Lung microvascular endothelial cell (primary cell): ENCODE measurements around the gene HDHD2. TPM values are rescaled to one million over a fixed set of nuclear protein-coding genes. Genes with fewer than 3 reads are reported as not detected.

Experiments
- DNase-seq, 2 donors: peaks; one replicate each; pipeline versions ENCODE4 v3.0.0 to v3.0.0-alpha.2; 2010; ENCODE audit warnings: low read depth in 2 of 2
- total RNA-seq: library from RNA; depleted of rRNA; stranded (reverse); fragments of >200 nt; gene quantifications from 2 replicates; pipeline ENCODE4 v1.2.1, GENCODE V29; 2014

The HDHD2 gene
- total RNA-seq, 1 donor from 2014 or later, result 12.1 TPM

DNA sequence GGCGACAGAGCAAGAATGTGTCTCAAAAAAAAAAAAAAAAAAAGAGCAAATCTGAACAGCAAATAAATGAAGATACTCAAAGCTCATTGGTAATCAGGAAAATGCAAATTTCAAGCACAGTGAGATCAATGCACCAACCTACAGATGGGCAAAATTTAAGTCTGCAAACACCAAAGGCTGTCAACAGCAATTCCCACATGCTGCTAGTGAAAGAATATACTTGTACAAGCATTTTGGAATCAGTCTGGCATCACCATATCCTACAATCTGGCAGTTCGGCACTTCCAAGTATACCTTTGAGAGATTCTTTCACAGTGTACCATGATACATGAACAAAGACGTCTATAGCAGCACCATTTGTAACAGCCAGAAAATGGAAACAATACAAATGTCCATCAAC, 4.1 kb downstream of the HDHD2 start:
- DNase-seq, result no peak

DNA sequence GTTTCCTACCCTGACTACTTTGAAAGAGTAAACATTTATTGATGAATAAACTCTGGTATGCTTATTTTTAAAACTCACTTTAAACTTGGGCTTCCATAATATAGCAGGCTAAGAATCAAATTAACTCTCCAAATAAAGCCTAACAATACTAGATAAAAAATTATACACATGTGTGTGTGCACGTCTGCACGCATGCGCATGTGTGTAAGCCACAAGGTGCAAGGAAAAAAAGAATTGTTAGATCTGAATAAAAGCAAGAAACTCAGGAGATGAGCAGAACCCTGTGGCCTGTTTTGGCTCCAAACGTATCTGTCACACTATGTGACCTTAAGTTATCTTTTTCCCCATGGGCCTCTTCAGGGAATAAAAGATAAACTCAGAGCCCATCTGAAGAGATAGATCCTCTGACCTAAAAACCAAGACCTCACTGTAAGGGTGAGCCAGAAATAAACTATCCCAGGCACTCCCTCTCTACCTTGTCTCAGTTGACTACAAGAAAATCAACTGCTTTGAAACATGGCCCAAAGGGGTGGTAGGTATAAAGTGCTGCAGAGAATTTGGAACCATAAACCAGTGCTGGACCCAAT, 6.3 kb downstream of the HDHD2 start:
- no peak for DNase-seq

DNA sequence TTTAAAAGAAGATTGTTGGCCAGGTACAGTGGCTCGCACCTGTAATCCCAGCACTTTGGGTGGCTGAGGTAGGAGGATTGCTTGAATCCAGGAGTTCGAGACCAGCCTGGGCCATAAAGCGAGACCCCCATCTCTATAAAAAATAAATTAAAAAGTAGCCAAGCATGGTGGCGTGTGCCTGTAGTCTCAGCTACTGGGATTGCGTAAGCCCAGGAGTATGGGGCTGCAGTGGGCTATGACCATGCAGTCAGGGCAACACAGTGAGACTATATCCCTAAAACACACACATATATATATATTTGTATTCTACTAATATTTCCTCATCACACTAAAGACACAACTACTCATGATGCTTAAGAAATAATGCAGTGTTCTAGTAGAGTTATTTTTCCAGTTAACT, 7.1 kb downstream of the HDHD2 start:
- no peak for DNase-seq

DNA sequence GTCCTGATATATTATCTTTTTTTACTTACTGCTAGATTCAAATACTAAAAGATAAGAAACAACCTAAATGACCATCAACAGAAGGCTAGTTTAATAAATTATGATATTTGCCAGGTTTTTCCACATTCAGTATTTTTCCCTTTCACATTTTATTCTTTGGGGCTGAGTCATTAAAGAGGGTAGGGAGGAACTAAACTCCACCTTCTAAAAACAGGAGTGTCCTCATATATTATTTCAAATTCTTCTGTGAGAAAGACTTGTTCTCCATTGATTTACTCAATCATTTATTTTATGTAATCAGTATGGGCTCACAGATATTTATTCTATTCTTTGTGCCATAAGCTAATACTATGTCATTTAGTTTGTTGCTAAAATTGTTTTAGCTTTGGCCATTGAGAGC, 9.0 kb downstream of the HDHD2 start:
- no peak for DNase-seq

DNA sequence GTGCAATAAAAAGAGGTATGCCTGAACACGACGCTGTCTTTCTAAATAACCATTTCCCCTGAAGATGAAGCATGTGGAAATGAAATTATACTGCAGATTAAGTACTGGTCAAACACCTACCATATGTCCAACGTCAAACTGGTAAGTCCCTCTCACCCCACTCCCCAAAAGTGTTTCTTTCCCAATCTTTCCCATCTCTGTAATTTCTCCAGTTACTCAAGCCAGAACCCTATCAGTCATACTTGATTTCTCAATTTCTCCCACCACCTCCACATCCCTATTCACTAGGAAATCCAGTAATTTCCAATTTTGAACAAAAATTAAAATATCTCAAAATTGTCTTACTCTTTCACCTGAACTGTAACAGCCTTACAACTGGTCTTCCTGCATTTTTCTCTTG, 29.2 kb downstream of the HDHD2 start:
- no peak for DNase-seq

DNA sequence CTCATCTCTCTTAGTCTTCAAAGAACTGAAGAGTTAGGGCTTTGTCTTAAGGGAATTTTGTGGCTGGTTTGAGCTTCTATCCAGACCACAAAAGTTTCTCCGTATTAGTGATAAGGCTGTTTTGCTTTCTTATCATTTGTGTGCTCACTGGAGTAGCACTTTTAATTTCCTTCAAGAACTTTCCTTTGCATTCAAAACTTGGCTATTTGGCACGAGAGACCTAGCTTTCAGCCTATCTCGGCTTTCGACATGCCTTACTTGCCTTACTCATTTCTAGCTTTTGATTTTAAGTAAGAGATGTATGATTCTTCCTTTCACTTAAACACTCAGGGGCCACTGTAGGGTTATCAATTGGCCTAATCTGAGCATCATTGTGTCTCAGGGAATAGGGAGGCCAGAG, 29.9 kb downstream of the HDHD2 start:
- no peak for DNase-seq

DNA sequence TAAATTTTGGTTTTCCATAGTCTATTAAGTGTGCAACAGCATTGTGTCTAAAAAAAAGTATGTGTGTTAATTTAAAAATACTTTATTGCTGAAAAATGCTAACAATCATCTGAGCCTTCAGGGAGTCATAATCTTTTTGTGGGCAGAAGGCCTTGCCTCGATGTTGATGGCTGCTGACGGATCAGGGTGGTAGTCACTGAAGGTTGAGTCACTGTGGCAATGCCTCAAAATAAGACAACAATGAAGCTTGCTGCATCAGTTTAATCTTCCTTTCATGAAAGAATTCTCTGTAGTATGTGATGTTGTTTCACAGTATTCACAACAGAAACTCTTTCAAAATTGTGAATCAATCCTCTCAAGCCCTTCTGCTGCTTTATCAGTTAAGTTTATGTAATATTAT, 31.3 kb downstream of the HDHD2 start:
- DNase-seq, result no peak

DNA sequence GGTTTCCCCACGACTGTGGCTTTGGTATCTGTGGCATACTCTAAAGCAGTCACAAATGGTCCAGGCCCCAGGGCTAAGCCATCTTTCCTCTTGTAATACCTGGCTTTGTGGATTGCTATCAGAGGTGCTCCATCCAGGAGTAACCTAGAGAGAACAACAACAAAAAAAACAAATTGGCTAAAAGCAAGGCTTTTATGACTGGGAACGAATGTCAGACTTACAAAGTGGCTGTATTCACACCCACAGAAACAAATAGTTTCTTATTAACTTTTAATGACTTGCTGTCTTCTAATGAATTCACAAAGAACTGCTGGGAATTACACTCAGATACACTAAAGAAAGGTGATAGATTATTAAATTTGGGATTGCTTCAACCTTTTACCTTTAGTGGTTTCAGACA, 35.1 kb downstream of the HDHD2 start:
- DNase-seq, result no peak

DNA sequence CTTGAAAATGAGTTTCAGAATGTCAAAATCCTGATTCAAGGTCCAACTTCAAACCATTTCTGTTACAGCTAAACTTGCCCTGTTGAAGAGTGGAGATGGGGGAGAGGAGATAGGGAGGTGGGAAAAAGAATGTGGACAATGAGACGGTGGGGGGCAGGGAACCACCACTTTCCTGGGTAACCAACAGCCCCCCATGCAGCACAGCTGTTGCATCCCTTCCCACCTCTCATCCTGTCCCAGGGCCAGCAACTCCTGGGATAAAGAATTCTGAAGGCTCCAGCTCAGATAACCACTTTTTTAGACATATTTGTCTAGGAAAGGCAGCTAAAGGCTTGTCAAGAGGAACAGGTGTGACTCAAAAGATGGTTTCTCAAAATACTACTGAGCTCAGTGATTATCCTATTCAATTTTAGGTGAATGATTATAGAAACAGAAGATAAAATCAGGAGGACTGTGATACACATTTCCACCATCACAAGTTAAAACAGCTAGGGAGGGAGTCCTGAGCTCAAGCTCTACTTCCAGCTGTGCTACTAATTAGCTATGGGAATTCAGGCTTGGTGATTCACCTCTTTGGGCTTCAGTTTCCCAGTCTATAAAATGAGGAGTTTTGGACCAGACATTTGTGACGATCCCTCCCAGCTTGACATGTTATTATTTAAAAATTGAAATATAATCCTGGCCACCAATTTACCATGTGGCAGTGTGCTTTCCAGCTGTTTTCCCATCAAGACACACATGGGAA, 36.3 kb downstream of the HDHD2 start:
- no peak for DNase-seq

DNA sequence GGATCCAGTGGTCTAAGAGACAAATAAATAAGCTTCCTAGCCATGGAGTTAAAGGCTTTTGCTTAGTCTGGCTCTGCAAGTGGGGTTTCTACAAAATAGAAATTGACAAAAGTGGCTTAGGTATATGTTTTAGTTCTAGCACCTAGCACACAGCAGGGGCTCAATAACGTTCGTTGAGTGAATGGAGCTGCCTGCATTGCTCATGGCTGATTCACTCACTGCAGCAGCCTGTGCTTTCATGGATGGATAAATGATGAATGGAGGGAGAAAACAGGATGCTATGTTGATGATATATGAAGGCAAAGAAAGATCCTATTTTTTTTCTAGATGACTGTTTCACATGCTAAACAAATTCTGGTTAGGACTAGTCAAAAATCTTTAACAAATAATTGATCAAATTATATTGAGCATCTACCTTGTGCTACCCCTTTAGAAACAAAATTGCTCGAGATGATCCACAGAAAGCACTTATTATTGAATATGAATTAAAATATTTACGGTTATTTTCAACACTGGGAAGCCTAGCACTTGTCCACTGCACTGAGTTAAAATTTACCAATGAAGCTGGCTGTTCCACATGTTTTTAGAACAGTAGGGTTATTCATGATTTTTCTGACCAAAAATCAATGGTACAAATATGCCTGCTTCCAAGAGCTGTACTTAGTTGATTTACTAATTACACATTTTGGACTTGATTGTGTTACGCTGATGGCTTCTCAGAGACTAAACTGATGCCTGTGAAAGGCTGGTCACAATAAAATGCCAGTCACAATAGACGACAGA, 39.6 kb downstream of the HDHD2 start:
- DNase-seq, result no peak

DNA sequence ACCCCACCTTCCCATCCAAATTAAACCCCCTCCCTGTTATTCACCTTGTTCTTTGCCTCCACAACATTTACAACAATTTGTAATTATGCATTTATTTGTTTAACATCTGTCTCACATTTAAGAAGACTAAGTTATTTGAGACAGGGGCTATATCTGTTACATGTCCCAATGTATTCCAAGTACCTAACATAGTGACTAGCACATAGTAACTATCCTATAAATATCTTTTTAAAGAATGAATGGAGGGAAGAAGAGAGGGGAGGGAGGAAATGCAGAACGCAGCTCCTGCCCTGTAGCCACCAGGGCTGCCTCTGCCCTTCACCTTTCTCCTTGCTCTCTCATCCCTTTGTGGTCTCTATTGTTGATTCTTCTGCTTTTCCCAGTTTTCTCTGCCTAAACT, 40.6 kb downstream of the HDHD2 start:
- no peak for DNase-seq

DNA sequence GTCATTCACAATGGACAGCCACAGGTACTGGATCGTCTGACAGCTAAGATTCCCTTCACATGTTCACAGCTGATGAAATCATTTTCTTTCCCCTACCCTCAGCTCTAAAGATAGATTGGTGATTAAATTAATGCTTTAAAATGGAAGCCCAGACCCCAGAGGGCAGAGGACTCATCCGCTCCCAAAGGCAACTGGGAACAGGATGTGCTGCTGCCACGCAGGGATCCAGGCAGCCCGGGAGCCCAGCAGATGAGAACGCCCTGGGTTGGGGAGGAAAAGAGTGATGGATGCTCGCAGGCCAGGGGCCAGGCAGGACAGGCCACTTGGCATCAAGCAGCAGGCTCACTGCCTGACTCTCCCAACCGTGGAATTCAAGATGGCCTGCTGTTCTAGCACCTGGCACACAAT, 41.3 kb downstream of the HDHD2 start:
- DNase-seq, result no peak

DNA sequence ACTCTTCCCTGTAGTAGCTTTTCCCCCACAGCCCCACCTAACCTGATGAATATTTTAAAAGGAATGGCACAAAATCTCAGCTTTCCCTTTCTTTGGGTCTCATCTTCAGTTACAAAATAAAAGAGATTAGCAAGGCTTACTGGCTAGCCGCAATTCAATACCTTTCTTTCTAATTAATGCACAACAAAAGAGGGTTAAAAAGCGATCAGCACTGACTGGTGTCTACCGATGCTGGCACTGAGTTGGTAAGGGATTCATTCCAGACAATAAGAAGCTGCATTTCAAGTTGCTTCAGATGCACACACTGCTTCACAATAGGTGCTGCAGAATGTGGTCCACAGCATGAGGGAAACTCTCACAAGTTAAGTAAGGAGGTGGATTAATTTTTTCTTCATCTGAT, 41.9 kb downstream of the HDHD2 start:
- DNase-seq, result no peak

DNA sequence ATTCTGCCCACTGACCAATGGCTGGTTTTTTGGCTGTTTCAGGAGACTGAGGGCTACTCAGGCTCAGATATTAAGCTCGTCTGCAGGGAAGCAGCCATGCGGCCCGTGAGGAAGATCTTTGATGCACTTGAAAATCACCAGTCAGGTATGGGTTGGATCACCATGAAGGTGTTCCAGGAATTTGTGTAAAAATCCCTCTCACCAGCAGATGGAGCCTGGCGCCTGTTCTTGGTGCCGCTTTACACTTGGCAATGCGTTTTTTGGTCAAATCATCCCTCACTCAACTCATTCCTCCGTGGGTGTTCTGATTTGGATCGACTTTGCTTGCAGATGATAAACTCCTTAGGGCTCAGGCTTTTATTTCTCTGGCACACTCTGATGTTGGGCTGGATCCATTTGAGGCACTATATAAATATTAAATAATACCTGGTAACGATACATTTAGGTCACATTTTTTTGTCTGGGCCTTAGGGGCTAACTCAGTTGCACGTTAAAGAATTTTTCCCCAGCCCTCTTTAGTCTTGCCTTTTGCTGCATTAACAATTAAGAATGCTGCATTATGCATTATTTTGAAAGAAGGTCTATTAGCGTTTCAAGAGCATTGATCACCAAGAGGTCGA, 50.0 kb downstream of the HDHD2 start:
- peak; percentile 55 to 69 for DNase-seq

DNA sequence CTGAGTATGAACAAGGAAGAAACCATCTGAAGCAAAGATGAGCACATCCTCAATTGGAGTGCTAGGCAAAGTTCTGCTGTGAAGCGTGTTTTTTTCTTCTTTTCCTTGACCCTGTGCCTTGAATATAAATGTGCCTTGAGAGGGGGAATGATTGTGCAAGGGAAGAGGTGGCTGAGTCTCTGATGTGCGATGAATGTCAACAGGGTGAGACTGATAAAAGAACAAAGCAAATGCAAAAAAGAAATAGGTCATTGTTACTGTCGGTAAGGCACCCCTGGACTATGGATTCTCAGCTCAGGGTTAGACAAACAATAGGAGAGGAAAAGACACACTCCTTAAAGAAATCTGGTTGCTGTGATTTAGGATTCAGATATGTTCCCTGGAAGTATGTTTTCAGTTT, 54.5 kb downstream of the HDHD2 start:
- DNase-seq, result no peak

DNA sequence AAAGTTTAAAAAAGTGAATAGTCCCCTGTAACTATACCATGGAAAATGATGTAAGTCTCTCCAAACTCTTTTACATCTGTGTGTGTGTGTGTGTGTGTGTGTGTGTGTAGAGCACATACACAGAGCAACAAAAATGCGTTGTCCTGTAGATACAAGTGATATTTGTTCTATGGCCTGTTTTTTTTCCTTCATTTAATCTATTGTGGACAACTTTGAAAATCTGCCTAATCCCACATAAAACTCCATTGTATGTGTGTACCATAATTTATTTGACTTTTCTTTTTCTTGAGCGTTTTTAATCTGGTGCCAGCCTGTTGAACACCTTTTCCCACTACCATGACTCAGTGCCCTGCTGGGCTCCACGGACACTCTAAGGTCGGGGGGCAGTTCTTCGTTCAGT, 62.6 kb downstream of the HDHD2 start:
- DNase-seq, result no peak

DNA sequence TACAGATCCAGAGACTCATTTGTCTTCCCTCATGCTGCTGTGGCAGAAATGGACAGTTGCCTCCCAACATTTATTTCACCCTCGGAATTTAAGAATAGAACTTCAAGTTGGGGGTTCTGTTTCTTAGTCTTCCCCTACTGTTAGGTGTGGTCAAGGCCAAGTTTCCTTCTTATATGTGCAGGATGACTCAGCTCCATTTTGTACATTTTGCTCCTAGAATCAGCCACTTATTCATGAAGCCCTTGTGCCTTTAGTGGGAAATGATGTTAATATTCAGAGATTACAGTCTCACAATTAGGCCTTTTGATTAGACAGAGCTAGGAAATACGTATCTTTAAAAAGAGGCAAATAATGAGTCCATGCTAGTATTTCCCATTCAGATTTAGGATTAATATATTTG, 68.7 kb downstream of the HDHD2 start:
- DNase-seq, result no peak

DNA sequence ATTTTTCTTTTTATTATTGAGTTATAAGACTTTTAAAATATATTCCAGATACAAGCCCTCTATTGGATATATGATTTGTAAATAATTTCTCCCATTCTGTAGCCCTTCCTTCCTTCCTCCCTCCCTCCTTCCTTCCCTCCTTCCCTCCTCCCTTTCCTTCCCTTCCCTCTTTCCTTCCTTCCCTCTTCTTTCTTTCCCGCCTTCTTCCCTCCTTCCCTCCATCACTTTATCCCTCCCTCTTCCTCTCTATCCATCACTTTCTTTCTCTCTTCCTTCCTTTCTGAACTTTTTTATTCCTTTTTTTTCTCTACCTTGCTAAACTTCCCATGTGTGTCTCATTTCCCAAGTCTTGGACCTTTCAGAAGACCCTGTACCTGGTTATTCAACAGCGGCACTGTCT, 69.4 kb downstream of the HDHD2 start:
- no peak for DNase-seq

DNA sequence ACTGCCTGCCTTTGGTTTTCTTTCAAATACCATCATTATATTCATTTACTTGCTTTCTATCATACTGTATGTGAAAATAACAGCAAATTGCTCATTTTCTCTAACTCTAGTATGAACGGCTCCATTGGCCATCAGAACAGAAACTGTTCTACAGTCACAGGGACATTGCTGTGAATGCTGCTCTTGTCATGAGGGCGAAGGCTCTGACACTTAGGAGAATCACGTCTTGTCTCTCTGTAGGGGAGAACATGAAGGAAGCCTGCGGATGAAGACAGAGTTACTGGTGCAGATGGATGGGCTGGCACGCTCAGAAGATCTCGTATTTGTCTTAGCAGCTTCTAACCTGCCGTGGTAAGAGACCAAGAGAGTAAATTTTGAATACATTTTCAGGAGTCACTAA, 73.2 kb downstream of the HDHD2 start:
- no peak for DNase-seq

DNA sequence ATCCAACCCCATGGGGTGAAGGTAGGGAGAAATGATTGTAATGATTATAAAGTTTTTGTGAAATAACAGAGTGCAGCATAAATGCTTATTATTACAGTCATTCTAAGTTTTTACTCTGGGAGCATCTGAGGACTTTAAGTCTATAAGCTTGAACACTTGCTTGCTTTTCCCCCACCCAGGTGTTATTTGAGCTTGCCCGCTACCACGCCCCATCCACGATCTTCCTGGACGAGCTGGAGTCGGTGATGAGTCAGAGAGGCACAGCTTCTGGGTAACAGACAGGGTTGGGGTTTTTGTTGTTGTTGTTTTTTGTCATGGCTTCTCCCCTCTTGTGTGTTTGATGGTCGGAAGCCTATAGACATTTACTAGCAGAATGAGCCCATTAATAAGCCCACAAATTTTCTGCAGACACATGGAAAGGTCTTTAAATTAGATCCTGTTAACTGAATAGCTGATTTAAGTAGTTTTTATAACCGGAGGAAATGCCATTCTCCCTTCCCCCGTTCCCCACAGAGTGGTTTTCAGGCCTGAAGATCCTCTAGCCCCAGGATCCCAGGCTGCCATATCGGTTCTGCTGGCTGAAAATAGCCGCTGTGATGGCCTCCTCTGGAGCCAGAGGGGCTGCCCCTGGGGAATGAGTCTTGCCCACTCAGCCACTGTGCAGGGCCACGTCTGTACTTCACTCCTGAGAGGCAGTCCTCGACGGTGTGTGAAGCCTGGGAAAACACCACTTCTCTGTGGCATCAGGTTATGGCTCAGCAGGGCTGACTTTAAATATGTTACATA, 75.0 kb downstream of the HDHD2 start:
- no peak for DNase-seq

DNA sequence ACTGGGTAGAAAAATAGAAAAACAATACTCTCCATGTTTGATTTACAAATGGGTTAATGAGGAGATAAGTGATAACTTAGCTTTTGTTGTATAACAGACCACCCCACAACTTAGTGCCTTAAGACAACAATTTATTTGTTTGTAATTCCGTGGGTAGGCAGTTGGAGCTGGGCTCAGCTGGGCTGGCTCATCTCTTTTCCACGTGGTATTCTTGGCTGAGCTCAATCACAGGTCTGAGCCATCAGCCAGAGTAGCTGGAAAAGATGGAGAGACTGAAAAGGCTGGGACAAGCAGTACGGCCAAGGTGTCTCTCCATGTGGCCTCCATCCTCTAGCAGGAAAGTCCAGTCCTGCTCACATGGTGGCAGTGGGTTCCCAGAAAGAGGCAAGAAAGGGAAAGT, 82.7 kb downstream of the HDHD2 start:
- DNase-seq, result no peak

DNA sequence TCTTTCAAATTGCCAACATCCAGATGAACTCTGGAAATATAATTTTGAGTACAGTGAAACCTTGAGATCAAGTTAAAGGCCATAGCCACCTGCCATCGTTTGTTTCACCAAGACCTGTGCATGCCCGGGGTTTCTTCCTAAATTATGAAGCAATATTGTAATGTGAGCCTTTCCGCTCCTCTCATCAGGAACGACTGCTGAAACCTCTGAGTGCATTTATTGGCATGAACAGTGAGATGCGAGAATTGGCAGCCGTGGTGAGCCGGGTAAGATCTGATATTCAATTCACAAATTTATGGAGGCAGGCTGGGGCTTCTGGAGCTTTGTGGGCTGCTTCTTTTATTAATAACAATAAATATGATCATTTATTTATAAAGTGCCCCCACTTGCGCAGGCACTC, 87.2 kb downstream of the HDHD2 start:
- DNase-seq, result no peak
